GM06990 (cell line): ENCODE results near the gene CXCL16.

Source experiments
- DNase-seq: peaks from one replicate; pipeline ENCODE4 v3.0.0-alpha.2; 2011; ENCODE audit not compliant: insufficient read length; ENCODE audit errors: extremely low read depth
- H3K27me3 ChIP-seq: replicated peaks from 2 replicates; pipeline ENCODE4 v1.6.0; 2011; ENCODE audit warnings: low read length; ENCODE audit not compliant: control insufficient read depth, insufficient read depth
- H3K36me3 ChIP-seq: 2 replicates; pipeline ENCODE4 v1.5.1; 2011; ENCODE audit warnings: low read length; ENCODE audit not compliant: control insufficient read depth, insufficient read depth
- H3K4me3 ChIP-seq: replicated peaks from 2 replicates; pipeline ENCODE4 v1.5.1; 2011; ENCODE audit warnings: low read depth, mild to moderate bottlenecking, control low read depth, low read length
- CTCF ChIP-seq: IDR thresholded peaks from 2 replicates; pipeline ENCODE4 v1.5.1; 2011; ENCODE audit warnings: low read length, control low read depth, mild to moderate bottlenecking, inconsistent platforms; ENCODE audit not compliant: insufficient read depth, poor library complexity, severe bottlenecking

CXCL16 gene

GRCh38 chr17:4724650-4725049 is 15.1 kb downstream of the CXCL16 start:
- Histone ChIP-seq H3K4me3 (no peak overlapping the region), H3K36me3 (peaks cover 2% of the 10 kb centered on the region; the same call in 1 of the 2 replicates), H3K27me3 (no peaks in the 10 kb centered on the region)
- no peak for DNase-seq
- TF ChIP-seq CTCF = no peak

- no peak for TF ChIP-seq CTCF
- Histone ChIP-seq H3K27me3 (no peaks in the 10 kb centered on the region), H3K36me3 (peaks cover 6% of the 10 kb centered on the region), H3K4me3 (no peak overlapping the region)
- DNase-seq = no peak
These were observed 17.0 kb downstream of the CXCL16 start for GRCh38 chr17:4722678-4723240.

GRCh38 chr17:4721203-4722135 is 18.3 kb downstream of the CXCL16 start:
- peak; percentile 44 for DNase-seq
- Histone ChIP-seq H3K4me3 (no peak overlapping the region), H3K36me3 (peaks cover 12% of the 10 kb centered on the region), H3K27me3 (no peaks in the 10 kb centered on the region)
- TF ChIP-seq CTCF = no peak

- no peak for DNase-seq
- H3K36me3 ChIP-seq = peaks cover 14% of the 10 kb centered on the region
- no peak overlapping the region for H3K4me3 ChIP-seq
- TF ChIP-seq CTCF = no peak
- no peaks in the 10 kb centered on the region for H3K27me3 ChIP-seq
These were observed 18.9 kb downstream of the CXCL16 start for GRCh38 chr17:4720787-4721186.

GRCh38 chr17:4719684-4720221 is 20.0 kb downstream of the CXCL16 start:
- DNase-seq = no peak
- Histone ChIP-seq H3K36me3 (peaks cover 17% of the 10 kb centered on the region), H3K4me3 (no peak overlapping the region), H3K27me3 (no peaks in the 10 kb centered on the region)
- no peak for TF ChIP-seq CTCF
